ENCODE results near the gene ALDOA.

DNA sequence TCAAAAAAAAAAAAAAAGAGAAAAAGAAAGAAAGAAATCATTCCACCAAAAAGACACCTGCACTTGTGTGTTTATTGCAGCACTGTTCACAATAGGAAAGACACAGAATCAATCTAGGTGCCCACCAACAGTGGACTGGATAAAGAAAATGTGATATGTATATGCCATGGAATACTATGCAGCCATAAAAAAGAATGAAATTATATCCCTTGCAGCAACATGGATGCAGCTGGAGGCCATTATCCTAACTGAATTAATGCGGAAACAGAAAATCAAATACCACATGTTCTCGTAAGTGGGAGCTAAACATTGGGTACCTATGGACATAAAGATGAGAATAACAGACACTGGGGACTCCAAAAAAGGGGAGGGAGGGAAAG, 48.3 kb upstream of the ALDOA start:
- TF ChIP-seq POLR2A (IDR thresholded peaks at IDR 0.05), result no peak
- TF ChIP-seq, protein P1, sequence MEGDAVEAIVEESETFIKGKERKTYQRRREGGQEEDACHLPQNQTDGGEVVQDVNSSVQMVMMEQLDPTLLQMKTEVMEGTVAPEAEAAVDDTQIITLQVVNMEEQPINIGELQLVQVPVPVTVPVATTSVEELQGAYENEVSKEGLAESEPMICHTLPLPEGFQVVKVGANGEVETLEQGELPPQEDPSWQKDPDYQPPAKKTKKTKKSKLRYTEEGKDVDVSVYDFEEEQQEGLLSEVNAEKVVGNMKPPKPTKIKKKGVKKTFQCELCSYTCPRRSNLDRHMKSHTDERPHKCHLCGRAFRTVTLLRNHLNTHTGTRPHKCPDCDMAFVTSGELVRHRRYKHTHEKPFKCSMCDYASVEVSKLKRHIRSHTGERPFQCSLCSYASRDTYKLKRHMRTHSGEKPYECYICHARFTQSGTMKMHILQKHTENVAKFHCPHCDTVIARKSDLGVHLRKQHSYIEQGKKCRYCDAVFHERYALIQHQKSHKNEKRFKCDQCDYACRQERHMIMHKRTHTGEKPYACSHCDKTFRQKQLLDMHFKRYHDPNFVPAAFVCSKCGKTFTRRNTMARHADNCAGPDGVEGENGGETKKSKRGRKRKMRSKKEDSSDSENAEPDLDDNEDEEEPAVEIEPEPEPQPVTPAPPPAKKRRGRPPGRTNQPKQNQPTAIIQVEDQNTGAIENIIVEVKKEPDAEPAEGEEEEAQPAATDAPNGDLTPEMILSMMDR (IDR thresholded peaks at IDR 0.05), result no peak

Measured in Peyer's patch (tissue), 4 donors.